Measurements from ENCODE around the gene SIRT7.

- TF ChIP-seq CTCF (IDR thresholded peaks at IDR 0.05) (no peak), POLR2A (IDR thresholded peaks at IDR 0.05) (no peak)
These were observed 32.5 kb downstream of the SIRT7 start for GRCh38 chr17:81885454-81885853.
